Measurements from ENCODE around the gene ZNF786.
A peak's percentile ranks its signal among the peaks of the same experiment; 100 is the strongest.
"Not testable (repeated sequence)": the region's sequence is repeated elsewhere in the genome, so short reads cannot be mapped to it uniquely, and the experiment has no call there.

The ZNF786 gene

GRCh38 chr7:149090397-149091195 lies at the start of gene ZNF786:
Gene ZNF786, minus strand, starts transcription at chr7:149090718. Its CDS starts 78 bp downstream, at chr7:149090640.
- DNase-seq (ENCODE audit: low read depth in 2 of 3, low spot score in 1 of 3): peak; percentile 89 to 95 (median 92)

GRCh38 chr7:149136118-149136517 lies 45.6 kb upstream of the ZNF786 start:
- no peak for DNase-seq (ENCODE audit: low read depth in 2 of 3, low spot score in 1 of 3)

GRCh38 chr7:149133028-149133710 lies 42.7 kb upstream of the ZNF786 start:
- DNase-seq (ENCODE audit: low read depth in 2 of 3, low spot score in 1 of 3): no peak

- no peak for DNase-seq (ENCODE audit: low read depth in 2 of 3, low spot score in 1 of 3)
Measured at GRCh38 chr7:149130572-149131198, 40.2 kb upstream of the ZNF786 start.

GRCh38 chr7:149126662-149127266 lies 36.2 kb upstream of the ZNF786 start:
- peak; percentile 41 to 69 (median 43) for DNase-seq (ENCODE audit: low read depth in 2 of 3, low spot score in 1 of 3)

- DNase-seq (ENCODE audit: low read depth in 2 of 3, low spot score in 1 of 3): peak; percentile 86 to 92 (median 91)
Measured at GRCh38 chr7:149125863-149126661, 35.5 kb upstream of the ZNF786 start, which contains the start of gene ZNF425. Gene ZNF425, minus strand, starts transcription at chr7:149126324. Its CDS starts 111 bp downstream, at chr7:149126213.

- DNase-seq (ENCODE audit: low read depth in 2 of 3, low spot score in 1 of 3): no peak
Measured at GRCh38 chr7:149125189-149125862, 34.8 kb upstream of the ZNF786 start.

- no peak for DNase-seq (ENCODE audit: low read depth in 2 of 3, low spot score in 1 of 3)
Measured at GRCh38 chr7:149109969-149110368, 19.5 kb upstream of the ZNF786 start.

- DNase-seq (ENCODE audit: low read depth in 2 of 3, low spot score in 1 of 3): no peak
Measured at GRCh38 chr7:149104749-149105148, 14.2 kb upstream of the ZNF786 start.

- DNase-seq (ENCODE audit: low read depth in 2 of 3, low spot score in 1 of 3): no peak
Measured at GRCh38 chr7:149104214-149104613, 13.7 kb upstream of the ZNF786 start.

- DNase-seq (ENCODE audit: low read depth in 2 of 3, low spot score in 1 of 3): no peak
Measured at GRCh38 chr7:149103424-149103823, 12.9 kb upstream of the ZNF786 start.

GRCh38 chr7:149102666-149103065 lies 12.1 kb upstream of the ZNF786 start:
- DNase-seq (ENCODE audit: low read depth in 2 of 3, low spot score in 1 of 3): no peak

GRCh38 chr7:149100821-149101220 lies 10.3 kb upstream of the ZNF786 start:
- DNase-seq (ENCODE audit: low read depth in 2 of 3, low spot score in 1 of 3): no peak

GRCh38 chr7:149099058-149099457 lies 8.5 kb upstream of the ZNF786 start:
- DNase-seq (ENCODE audit: low read depth in 2 of 3, low spot score in 1 of 3): no peak

- no peak for DNase-seq (ENCODE audit: low read depth in 2 of 3, low spot score in 1 of 3)
Measured at GRCh38 chr7:149097088-149097487, 6.6 kb upstream of the ZNF786 start.

- no peak for DNase-seq (ENCODE audit: low read depth in 2 of 3, low spot score in 1 of 3)
Measured at GRCh38 chr7:149093228-149093627, 2.7 kb upstream of the ZNF786 start.

- DNase-seq (ENCODE audit: low read depth in 2 of 3, low spot score in 1 of 3): not testable (repeated sequence)
Measured at GRCh38 chr7:149092244-149092643, 1.7 kb upstream of the ZNF786 start.

- no peak for DNase-seq (ENCODE audit: low read depth in 2 of 3, low spot score in 1 of 3)
Measured at GRCh38 chr7:149087376-149087775, 3.1 kb downstream of the ZNF786 start.

GRCh38 chr7:149085866-149086265 lies 4.7 kb downstream of the ZNF786 start:
- no peak for DNase-seq (ENCODE audit: low read depth in 2 of 3, low spot score in 1 of 3)

- no peak for DNase-seq (ENCODE audit: low read depth in 2 of 3, low spot score in 1 of 3)
Measured at GRCh38 chr7:149084407-149084806, 6.1 kb downstream of the ZNF786 start.

Measured in stimulated activated CD4-positive, alpha-beta T cell treated with anti-CD3 and anti-CD28 coated beads, Interleukin-12 subunit alpha, Interleukin-12 subunit beta, amount 100 ng/mL, for 48 hours (primary cell).